ENCODE results near the gene MRAS. TPM values are rescaled to one million over a fixed set of nuclear protein-coding genes. Genes with fewer than 3 reads are reported as not detected.

MRAS gene
- total RNA-seq, 1 donor from 2014 or later: 0.07 TPM

GRCh38 chr3:138331143-138331894, 17.1 kb upstream of the MRAS start:
- TF ChIP-seq CTCF (IDR thresholded peaks at IDR 0.05): no peak
- peaks cover 28% of the 10 kb centered on the region for H3K27me3 Mint-ChIP-seq
- no peak overlapping the region for H3K4me3 Mint-ChIP-seq
- ChIA-PET POLR2A (no interaction called here), CTCF (no interaction called here)
- ATAC-seq (ENCODE audit: low read depth) (no peak), DNase-seq (no peak)
- no peaks in the 10 kb centered on the region for H3K36me3 Mint-ChIP-seq (ENCODE audit: low read depth)
- H3K4me1 Mint-ChIP-seq: peaks cover 13% of the 10 kb centered on the region
- H3K9me3 Mint-ChIP-seq: no peaks in the 10 kb centered on the region
- H3K27ac Mint-ChIP-seq: no peak overlapping the region
- intact Hi-C loops (cut with micrococcal nuclease): loop anchor here (10.0 kb wide), 1 partner anchor 63 kb away; no protein-coding TSS in a partner anchor

- intact Hi-C loops (cut with micrococcal nuclease): loop anchor here (1.0 to 10.0 kb wide), 2 partner anchors 62 to 591 kb away; no protein-coding TSS in a partner anchor
- POLR2A ChIA-PET: no interaction called here
- no peak overlapping the region for H3K4me3 Mint-ChIP-seq
- H3K27ac Mint-ChIP-seq: no peak overlapping the region
- no peaks in the 10 kb centered on the region for H3K9me3 Mint-ChIP-seq
- CTCF ChIA-PET: no interaction called here
- TF ChIP-seq CTCF (IDR thresholded peaks at IDR 0.05): no peak
- ATAC-seq (ENCODE audit: low read depth) (no peak), DNase-seq (no peak)
- H3K27me3 Mint-ChIP-seq: peaks cover 31% of the 10 kb centered on the region
- H3K36me3 Mint-ChIP-seq (ENCODE audit: low read depth): no peaks in the 10 kb centered on the region
- peaks cover 13% of the 10 kb centered on the region for H3K4me1 Mint-ChIP-seq
Observed at GRCh38 chr3:138332472-138333073, 15.8 kb upstream of the MRAS start.

- H3K4me3 Mint-ChIP-seq: no peak overlapping the region
- no peak for ATAC-seq (ENCODE audit: low read depth)
- peaks cover 26% of the 10 kb centered on the region for H3K27me3 Mint-ChIP-seq
- H3K4me1 Mint-ChIP-seq: peaks cover 5% of the 10 kb centered on the region
- H3K27ac Mint-ChIP-seq: no peak overlapping the region
- H3K9me3 Mint-ChIP-seq: no peaks in the 10 kb centered on the region
- intact Hi-C loops (cut with micrococcal nuclease): loop anchor here (10.0 kb wide), 1 partner anchor 60 kb away; no protein-coding TSS in a partner anchor
- CTCF ChIA-PET: no interaction called here
- DNase-seq: no peak
- no peak for TF ChIP-seq CTCF (IDR thresholded peaks at IDR 0.05)
- POLR2A ChIA-PET: interaction anchor here (0.6 kb wide), 1 partner anchor 16 kb away, joined by 6 read pairs; no protein-coding TSS in a partner anchor
- no peaks in the 10 kb centered on the region for H3K36me3 Mint-ChIP-seq (ENCODE audit: low read depth)
Observed at GRCh38 chr3:138334608-138335007, 13.8 kb upstream of the MRAS start.

- ChIA-PET CTCF (no interaction called here), POLR2A (no interaction called here)
- H3K9me3 Mint-ChIP-seq: no peaks in the 10 kb centered on the region
- ATAC-seq (ENCODE audit: low read depth): no peak
- peaks cover 28% of the 10 kb centered on the region for H3K27me3 Mint-ChIP-seq
- no peak for DNase-seq
- H3K36me3 Mint-ChIP-seq (ENCODE audit: low read depth): no peaks in the 10 kb centered on the region
- intact Hi-C loops (cut with micrococcal nuclease): loop anchor here (10.0 kb wide), 1 partner anchor 58 kb away; no protein-coding TSS in a partner anchor
- no peaks in the 10 kb centered on the region for H3K4me1 Mint-ChIP-seq
- no peak overlapping the region for H3K27ac Mint-ChIP-seq
- H3K4me3 Mint-ChIP-seq: no peak overlapping the region
- TF ChIP-seq CTCF (IDR thresholded peaks at IDR 0.05): no peak
Observed at GRCh38 chr3:138336454-138336999, 11.9 kb upstream of the MRAS start.

- CTCF ChIA-PET: no interaction called here
- TF ChIP-seq CTCF (IDR thresholded peaks at IDR 0.05): no peak
- intact Hi-C loops (cut with micrococcal nuclease): loop anchor here (10.0 kb wide), 1 partner anchor 57 kb away; no protein-coding TSS in a partner anchor
Observed at GRCh38 chr3:138338244-138338643, 10.1 kb upstream of the MRAS start.

More at GRCh38 chr3:138338244-138338643, 10.1 kb upstream of the MRAS start:
- H3K4me1 Mint-ChIP-seq: no peaks in the 10 kb centered on the region
- ATAC-seq (ENCODE audit: low read depth): no peak
- POLR2A ChIA-PET: no interaction called here
- no peak for DNase-seq
- H3K27me3 Mint-ChIP-seq: peaks cover 44% of the 10 kb centered on the region
- no peak overlapping the region for H3K27ac Mint-ChIP-seq
- no peaks in the 10 kb centered on the region for H3K36me3 Mint-ChIP-seq (ENCODE audit: low read depth)
- no peak overlapping the region for H3K4me3 Mint-ChIP-seq
- H3K9me3 Mint-ChIP-seq: peaks cover 5% of the 10 kb centered on the region
